GM11168 (cell line): ENCODE data around the gene SP2.

Experiments
- in situ Hi-C: fragments of 300-500 bp; cut with MboI; formaldehyde crosslinking; loops from one replicate; pipeline ENCODE4 v1.12.0; 2022; ENCODE audit warnings: low sequenced_read_pairs; ENCODE audit not compliant: unreplicated experiment

SP2 gene

DNA sequence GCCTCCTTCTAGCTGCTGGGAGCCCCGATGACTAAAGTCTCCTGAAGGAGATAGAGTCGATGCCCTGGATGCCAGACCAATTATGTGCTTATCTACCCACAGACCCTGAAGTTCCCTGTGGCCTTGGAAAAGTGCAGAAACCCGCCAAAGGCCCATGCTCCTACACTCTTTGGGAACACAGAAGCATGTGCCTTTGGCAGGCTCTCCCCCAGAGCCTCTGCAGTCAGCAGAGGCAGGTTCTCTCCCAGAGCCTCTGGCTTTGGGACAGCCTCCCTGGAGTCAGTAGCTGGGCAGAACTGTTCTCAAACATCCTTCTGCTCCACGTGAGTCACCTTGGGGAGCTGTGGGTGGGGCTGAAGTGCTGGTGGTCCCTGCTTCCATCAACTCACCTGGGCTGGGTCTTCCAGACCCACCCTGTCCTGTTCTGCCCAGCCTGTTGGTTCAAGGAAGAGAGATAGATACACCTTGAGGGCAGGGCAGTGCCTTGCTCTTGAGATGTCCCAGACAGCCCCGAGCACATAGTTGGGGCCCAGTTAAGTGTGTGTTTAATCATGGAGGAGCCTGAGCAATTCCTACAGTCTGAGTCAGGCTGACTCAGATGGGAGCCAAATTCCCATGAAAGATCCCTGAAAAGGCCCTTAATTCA lies 71.7 kb downstream of the SP2 start:
- in situ Hi-C loops, result no loop called here

GRCh38 chr17:47968836-47969235 lies 72.8 kb downstream of the SP2 start:
- in situ Hi-C loops, result no loop called here

DNA sequence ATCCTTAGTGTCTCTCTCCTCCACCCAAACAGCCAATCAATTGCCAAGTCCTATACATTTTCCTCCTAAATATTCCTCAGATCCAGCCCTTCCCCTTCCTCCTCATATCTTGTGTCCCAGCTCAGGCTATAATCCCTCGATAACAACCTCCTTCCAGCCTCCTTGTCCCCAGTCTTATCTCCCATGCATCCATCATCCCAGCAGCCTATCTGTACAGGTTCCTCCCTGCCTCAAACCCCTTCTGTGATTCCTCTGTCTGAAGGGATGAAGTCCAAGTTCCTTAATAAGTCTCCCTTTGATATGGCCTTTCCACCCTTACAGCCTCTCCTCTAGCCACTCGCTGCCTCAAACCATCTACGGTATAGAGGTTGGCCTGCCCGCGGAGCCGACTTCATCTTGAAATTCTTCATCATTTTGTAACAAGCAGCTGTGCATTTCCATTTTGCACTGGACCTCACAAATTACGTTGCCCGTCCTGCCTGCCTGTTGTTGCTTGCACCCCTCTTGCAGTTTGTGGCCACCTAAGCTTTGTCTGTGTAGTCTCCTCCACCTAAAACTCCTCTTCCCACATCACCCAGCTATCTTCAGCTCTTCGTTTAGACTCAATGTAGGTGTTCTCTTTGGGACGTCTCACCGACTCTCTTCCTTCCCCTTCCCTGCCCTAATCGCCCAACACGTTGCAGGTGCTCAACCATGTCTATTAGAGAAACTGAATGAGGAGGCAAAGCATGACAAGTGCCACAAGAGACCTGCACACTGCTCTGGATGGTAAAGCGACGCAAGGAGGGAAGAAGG lies 74.1 kb downstream of the SP2 start:
- in situ Hi-C loops, result no loop called here

- in situ Hi-C loops, result no loop called here
These were observed 74.9 kb downstream of the SP2 start, which contains the start of gene CDK5RAP3 for GRCh38 chr17:47970725-47971499. CDK5RAP3 (plus strand) TSS chr17:47971113; CDS start chr17:47971147, 34 bp downstream.

- in situ Hi-C loops, result no loop called here
These were observed 77.5 kb downstream of the SP2 start for GRCh38 chr17:47973541-47973940.

DNA sequence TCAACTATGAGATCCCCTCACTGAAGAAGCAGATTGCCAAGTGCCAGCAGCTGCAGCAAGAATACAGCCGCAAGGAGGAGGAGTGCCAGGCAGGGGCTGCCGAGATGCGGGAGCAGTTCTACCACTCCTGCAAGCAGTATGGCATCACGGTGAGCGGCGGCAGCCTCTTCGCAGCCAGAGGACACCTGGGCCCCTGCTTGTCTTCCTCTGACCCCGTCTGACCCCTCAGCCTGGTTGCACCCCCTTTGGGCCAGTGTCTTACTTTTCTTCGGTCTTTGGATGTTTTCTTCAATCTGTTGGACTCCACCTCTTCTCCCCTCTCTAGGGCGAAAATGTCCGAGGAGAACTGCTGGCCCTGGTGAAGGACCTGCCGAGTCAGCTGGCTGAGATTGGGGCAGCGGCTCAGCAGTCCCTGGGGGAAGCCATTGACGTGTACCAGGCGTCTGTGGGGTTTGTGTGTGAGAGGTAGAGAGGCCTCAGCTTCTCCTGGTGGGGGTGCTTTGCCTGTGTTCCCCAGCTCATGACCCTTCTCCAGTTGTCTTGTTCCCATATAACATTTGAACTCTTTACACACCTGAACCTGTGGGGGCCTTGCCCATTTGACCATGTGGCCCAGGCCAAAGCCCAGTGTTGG lies 79.3 kb downstream of the SP2 start:
- in situ Hi-C loops, result loop anchor here (5.0 kb wide), 1 partner anchor 37 kb away; no protein-coding TSS in a partner anchor

- in situ Hi-C loops, result loop anchor here (5.0 kb wide), 1 partner anchor 36 kb away; no protein-coding TSS in a partner anchor
These were observed 79.8 kb downstream of the SP2 start for GRCh38 chr17:47975823-47976205.

DNA sequence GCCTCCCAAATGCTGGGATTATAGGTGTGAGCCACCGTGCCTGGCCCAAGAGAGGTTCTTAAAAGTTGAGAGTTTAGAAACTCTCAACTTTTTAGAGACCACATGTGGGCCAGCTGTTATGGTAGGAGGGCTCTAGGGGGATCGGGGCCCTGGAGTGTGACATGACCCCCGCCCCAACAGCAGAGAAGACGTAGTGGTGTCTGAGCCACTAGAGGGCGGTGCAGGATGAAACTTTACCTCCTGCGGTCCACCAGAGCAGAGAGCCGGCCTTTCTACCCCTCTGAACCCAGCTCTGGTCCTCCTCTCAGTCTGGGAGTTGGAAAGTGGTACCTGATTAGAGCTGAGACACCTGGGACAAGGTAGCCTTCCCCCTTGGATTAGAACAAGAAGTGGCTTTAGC lies 82.3 kb downstream of the SP2 start:
- in situ Hi-C loops, result loop anchor here (5.0 kb wide), 1 partner anchor 34 kb away; no protein-coding TSS in a partner anchor
